HG02642 (cell line): Measurements from ENCODE around the gene OGN.

Experiments used
- ATAC-seq: cut with Tn5 transposase; IDR thresholded peaks from one replicate; pipeline ENCODE4 v1.9.1; 2021; ENCODE audit warnings: mild to moderate bottlenecking; ENCODE audit not compliant: unreplicated experiment, poor library complexity

OGN gene

GRCh38 chr9:92407818-92408217 lies 3.4 kb upstream of the OGN start:
- no peak for ATAC-seq

- peak; percentile 76 for ATAC-seq
Observed at GRCh38 chr9:92406477-92406876, 2.1 kb upstream of the OGN start.

GRCh38 chr9:92405818-92406217 lies 1.4 kb upstream of the OGN start:
- ATAC-seq = peak; percentile 13

GRCh38 chr9:92402826-92403745 lies 1.3 kb downstream of the OGN start:
- no peak for ATAC-seq

GRCh38 chr9:92402360-92402759 lies 2.0 kb downstream of the OGN start:
- no peak for ATAC-seq

- no peak for ATAC-seq
Observed at GRCh38 chr9:92397853-92398252, 6.5 kb downstream of the OGN start.

GRCh38 chr9:92395617-92396016 lies 8.8 kb downstream of the OGN start:
- ATAC-seq = no peak

- ATAC-seq = no peak
Observed at GRCh38 chr9:92393686-92394085, 10.7 kb downstream of the OGN start.

- no peak for ATAC-seq
Observed at GRCh38 chr9:92392690-92393089, 11.7 kb downstream of the OGN start.

GRCh38 chr9:92385953-92386352 lies 18.4 kb downstream of the OGN start:
- ATAC-seq = no peak

- no peak for ATAC-seq
Observed at GRCh38 chr9:92385477-92385876, 18.9 kb downstream of the OGN start.

- no peak for ATAC-seq
Observed at GRCh38 chr9:92385001-92385400, 19.4 kb downstream of the OGN start.

- no peak for ATAC-seq
Observed at GRCh38 chr9:92384375-92384774, 20.0 kb downstream of the OGN start.

- ATAC-seq = no peak
Observed at GRCh38 chr9:92381775-92382174, 22.6 kb downstream of the OGN start.

- ATAC-seq = no peak
Observed at GRCh38 chr9:92380603-92381002, 23.8 kb downstream of the OGN start.

GRCh38 chr9:92378865-92379560 lies 25.4 kb downstream of the OGN start:
- ATAC-seq = no peak

GRCh38 chr9:92377876-92378275 lies 26.5 kb downstream of the OGN start:
- ATAC-seq = no peak

GRCh38 chr9:92373167-92373566 lies 31.2 kb downstream of the OGN start:
- no peak for ATAC-seq

GRCh38 chr9:92369075-92369474 lies 35.3 kb downstream of the OGN start:
- ATAC-seq = no peak

- ATAC-seq = no peak
Observed at GRCh38 chr9:92360083-92360482, 44.3 kb downstream of the OGN start.

GRCh38 chr9:92359394-92359995 lies 44.9 kb downstream of the OGN start:
- no peak for ATAC-seq
